Loucy (cell line): ENCODE measurements around the gene SPIRE2.
"Not testable (repeated sequence)": the region's sequence is repeated elsewhere in the genome, so short reads cannot be mapped to it uniquely, and the experiment has no call there.

ENCODE experiments used
- H2AFZ ChIP-seq: fragments of 200-600 bp; sonication (generic); 2 replicates; pipeline ENCODE4 v1.6.0; 2016; ENCODE audit warnings: antibody characterized with exemption, mild to moderate bottlenecking, low read length, moderate library complexity
- H3F3A ChIP-seq: fragments of 200-600 bp; 2 replicates; pipeline ENCODE4 v1.6.0; 2016; ENCODE audit warnings: antibody characterized with exemption, low read depth, mild to moderate bottlenecking
- H3K27me3 ChIP-seq: fragments of 200-600 bp; sonication (generic); 2 replicates; pipeline ENCODE4 v1.6.1; 2014; ENCODE audit warnings: low read length, mild to moderate bottlenecking; ENCODE audit not compliant: insufficient read depth, poor library complexity, severe bottlenecking
- H3K36me3 ChIP-seq: fragments of 200-600 bp; sonication (generic); 2 replicates; pipeline ENCODE4 v1.6.1; 2016; ENCODE audit warnings: low read length; ENCODE audit not compliant: insufficient read depth
- H3K4me1 ChIP-seq: fragments of 200-600 bp; sonication (generic); 2 replicates; pipeline ENCODE4 v1.5.1; 2014; ENCODE audit warnings: low read length, mild to moderate bottlenecking; ENCODE audit not compliant: insufficient read depth, poor library complexity, severe bottlenecking
- H3K4me2 ChIP-seq: fragments of 200-600 bp; sonication (generic); 2 replicates; pipeline ENCODE4 v1.6.0; 2014; ENCODE audit warnings: antibody characterized with exemption, low read length, low read depth, mild to moderate bottlenecking; ENCODE audit not compliant: poor library complexity, severe bottlenecking
- H3K4me3 ChIP-seq: fragments of 200-600 bp; sonication (generic); 2 replicates; pipeline ENCODE4 v1.5.1; 2014; ENCODE audit warnings: low read length, mild to moderate bottlenecking, mixed read lengths; ENCODE audit not compliant: poor library complexity, severe bottlenecking
- H3K79me2 ChIP-seq: fragments of 200-600 bp; sonication (generic); 2 replicates; pipeline ENCODE4 v1.6.1; 2014; ENCODE audit warnings: low read length; ENCODE audit not compliant: insufficient read depth
- H3K9ac ChIP-seq: fragments of 200-600 bp; sonication (generic); 2 replicates; pipeline ENCODE4 v1.6.0; 2014; ENCODE audit warnings: mild to moderate bottlenecking, low read depth, low read length, moderate library complexity; ENCODE audit not compliant: poor library complexity, severe bottlenecking
- H3K9me2 ChIP-seq: fragments of 200-600 bp; sonication (generic); replicated peaks from 2 replicates; pipeline ENCODE4 v1.6.1; 2016; ENCODE audit warnings: low read depth, low read length, mixed read lengths
- H3K9me3 ChIP-seq: fragments of 200-600 bp; sonication (generic); 2 replicates; pipeline ENCODE4 v1.6.1; 2014; ENCODE audit warnings: mild to moderate bottlenecking, antibody characterized with exemption, low read length, low read depth; ENCODE audit not compliant: insufficient read depth
- H4K20me1 ChIP-seq: fragments of 200-600 bp; sonication (generic); 2 replicates; pipeline ENCODE4 v1.6.0; 2014; ENCODE audit warnings: antibody characterized with exemption, low read length, mild to moderate bottlenecking; ENCODE audit not compliant: insufficient read depth, poor library complexity, severe bottlenecking
- EZH2phosphoT487 ChIP-seq: fragments of 200-600 bp; IDR thresholded peaks from 2 replicates; pipeline ENCODE4 v1.6.1; 2018; ENCODE audit warnings: antibody characterized with exemption, mild to moderate bottlenecking, moderate library complexity, borderline replicate concordance
- TF ChIP-seq, protein P1 (sequence below): fragments of 200-600 bp; sonication (generic); conservative IDR thresholded peaks from 2 replicates; pipeline ENCODE4 v1.5.1; 2014; ENCODE audit warnings: mild to moderate bottlenecking, antibody characterized with exemption, low read length

The SPIRE2 gene

DNA sequence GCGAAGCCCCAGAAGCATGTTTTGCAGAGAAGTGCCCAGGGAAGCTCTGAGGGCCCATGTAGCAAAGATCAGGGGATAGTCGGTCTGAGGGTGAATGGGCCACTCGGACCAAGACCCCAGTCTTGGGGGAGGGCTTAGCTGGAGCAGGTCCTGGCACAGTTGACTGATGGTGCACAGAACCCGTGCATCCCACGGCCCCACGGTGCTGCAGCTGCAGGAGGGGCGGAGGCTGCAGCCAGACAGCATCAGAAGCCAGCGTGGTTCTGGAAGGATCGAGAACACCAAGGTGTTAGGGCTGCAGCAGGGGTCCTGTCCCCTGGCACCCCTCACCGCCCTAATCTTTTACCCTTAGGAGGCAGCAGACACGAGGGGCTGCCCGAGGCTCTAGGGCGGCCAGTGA, 83.9 kb downstream of the SPIRE2 start:
- no peaks in the 10 kb centered on the region for H3K79me2 ChIP-seq
- H4K20me1 ChIP-seq = no peaks in the 10 kb centered on the region
- H3K9me2 ChIP-seq = no peaks in the 10 kb centered on the region
- no peaks in the 10 kb centered on the region for H3K4me1 ChIP-seq
- no peaks in the 10 kb centered on the region for H3K36me3 ChIP-seq
- no peak overlapping the region for H3K9ac ChIP-seq
- no peaks in the 10 kb centered on the region for H3F3A ChIP-seq
- H3K4me2 ChIP-seq = no peak overlapping the region
- no peak for TF ChIP-seq EZH2phosphoT487
- TF ChIP-seq, protein P1, sequence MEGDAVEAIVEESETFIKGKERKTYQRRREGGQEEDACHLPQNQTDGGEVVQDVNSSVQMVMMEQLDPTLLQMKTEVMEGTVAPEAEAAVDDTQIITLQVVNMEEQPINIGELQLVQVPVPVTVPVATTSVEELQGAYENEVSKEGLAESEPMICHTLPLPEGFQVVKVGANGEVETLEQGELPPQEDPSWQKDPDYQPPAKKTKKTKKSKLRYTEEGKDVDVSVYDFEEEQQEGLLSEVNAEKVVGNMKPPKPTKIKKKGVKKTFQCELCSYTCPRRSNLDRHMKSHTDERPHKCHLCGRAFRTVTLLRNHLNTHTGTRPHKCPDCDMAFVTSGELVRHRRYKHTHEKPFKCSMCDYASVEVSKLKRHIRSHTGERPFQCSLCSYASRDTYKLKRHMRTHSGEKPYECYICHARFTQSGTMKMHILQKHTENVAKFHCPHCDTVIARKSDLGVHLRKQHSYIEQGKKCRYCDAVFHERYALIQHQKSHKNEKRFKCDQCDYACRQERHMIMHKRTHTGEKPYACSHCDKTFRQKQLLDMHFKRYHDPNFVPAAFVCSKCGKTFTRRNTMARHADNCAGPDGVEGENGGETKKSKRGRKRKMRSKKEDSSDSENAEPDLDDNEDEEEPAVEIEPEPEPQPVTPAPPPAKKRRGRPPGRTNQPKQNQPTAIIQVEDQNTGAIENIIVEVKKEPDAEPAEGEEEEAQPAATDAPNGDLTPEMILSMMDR = no peak
- H3K4me3 ChIP-seq = no peak overlapping the region
- H2AFZ ChIP-seq = no peak overlapping the region
- no peaks in the 10 kb centered on the region for H3K27me3 ChIP-seq
- no peaks in the 10 kb centered on the region for H3K9me3 ChIP-seq

DNA sequence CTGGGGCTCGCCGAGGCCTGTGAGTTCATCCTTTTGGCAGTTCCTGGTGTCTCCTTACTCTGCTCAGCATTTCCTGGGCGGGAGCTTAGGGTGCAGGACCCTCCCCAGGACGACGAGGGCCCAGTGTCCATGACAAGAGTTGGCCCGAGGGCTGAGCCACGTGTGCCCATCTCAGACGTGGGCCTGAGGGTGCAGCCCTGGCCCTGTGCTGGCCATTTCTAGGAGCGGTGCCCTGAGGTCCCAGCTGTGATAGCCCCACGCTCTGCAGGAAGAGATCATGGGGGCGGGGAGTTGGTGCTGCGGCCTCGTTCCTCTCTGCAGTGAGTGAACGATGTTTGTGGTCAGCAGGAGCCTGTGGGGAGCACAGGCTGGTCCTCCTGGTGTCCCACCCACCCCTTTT, 84.4 kb downstream of the SPIRE2 start:
- H3K9ac ChIP-seq = no peak overlapping the region
- TF ChIP-seq EZH2phosphoT487 = no peak
- TF ChIP-seq, protein P1 = no peak
- no peak overlapping the region for H3K4me2 ChIP-seq
- no peaks in the 10 kb centered on the region for H3K79me2 ChIP-seq
- H4K20me1 ChIP-seq = no peaks in the 10 kb centered on the region
- no peaks in the 10 kb centered on the region for H3K36me3 ChIP-seq
- H3K27me3 ChIP-seq = no peaks in the 10 kb centered on the region
- no peaks in the 10 kb centered on the region for H3F3A ChIP-seq
- H3K9me2 ChIP-seq = no peaks in the 10 kb centered on the region
- no peaks in the 10 kb centered on the region for H3K9me3 ChIP-seq
- H3K4me3 ChIP-seq = no peak overlapping the region
- H3K4me1 ChIP-seq = peaks cover 4% of the 10 kb centered on the region
- no peak overlapping the region for H2AFZ ChIP-seq

DNA sequence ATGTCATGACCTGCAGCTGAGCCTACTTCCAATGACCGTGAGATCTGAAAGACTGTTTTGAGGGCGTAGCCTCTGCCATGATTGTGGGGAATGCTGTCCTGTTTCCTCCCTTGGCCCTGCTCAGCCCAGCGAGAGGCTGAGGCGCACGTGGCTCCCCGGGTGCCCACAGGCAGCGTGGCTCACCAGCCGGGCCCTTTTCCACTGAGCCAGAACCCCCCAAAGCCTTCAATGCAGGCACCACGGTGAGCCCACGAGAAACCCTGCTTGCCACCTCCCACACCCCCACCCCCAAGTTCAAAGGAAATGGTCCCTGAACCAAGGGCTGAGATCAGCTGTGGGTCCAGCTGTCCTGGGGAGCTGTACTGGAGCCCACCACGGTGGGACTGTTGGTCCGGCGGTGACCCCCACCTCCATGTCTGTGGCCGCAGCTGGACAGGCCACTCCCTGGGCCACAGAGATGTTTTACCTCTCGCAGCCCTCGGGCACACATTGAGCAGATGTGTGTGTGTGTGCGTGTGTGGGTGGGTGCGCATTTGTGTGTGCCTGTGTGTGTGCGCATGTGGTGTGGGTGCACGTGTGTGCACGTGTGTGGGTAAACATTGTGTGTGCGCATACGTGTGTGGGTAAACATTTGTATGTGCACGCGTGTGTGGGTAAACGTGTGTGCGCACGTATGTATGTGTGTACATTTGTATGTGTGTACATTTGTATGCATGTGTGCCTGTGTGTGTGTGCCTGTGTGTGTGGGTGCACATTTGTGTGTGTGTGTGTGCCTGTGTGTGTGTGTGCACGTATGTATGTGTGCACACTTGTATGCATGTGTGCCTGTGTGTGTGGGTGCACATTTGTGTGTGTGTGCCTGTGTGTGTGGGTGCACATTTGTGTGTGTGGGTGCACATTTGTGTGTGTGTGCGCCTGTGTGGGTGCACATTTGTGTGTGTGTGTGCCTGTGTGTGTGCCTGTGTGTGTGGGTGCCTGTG, 85.4 kb downstream of the SPIRE2 start:
- H3K79me2 ChIP-seq = no peaks in the 10 kb centered on the region
- H3K9ac ChIP-seq = no peak overlapping the region
- H3K4me2 ChIP-seq = no peak overlapping the region
- peaks cover 10% of the 10 kb centered on the region for H3K4me1 ChIP-seq
- H2AFZ ChIP-seq = no peak overlapping the region
- no peaks in the 10 kb centered on the region for H4K20me1 ChIP-seq
- no peak overlapping the region for H3K4me3 ChIP-seq
- TF ChIP-seq, protein P1 = no peak
- TF ChIP-seq EZH2phosphoT487 = no peak
- H3K27me3 ChIP-seq = no peaks in the 10 kb centered on the region
- no peaks in the 10 kb centered on the region for H3F3A ChIP-seq
- no peaks in the 10 kb centered on the region for H3K9me2 ChIP-seq
- H3K36me3 ChIP-seq = no peaks in the 10 kb centered on the region
- H3K9me3 ChIP-seq = no peaks in the 10 kb centered on the region

DNA sequence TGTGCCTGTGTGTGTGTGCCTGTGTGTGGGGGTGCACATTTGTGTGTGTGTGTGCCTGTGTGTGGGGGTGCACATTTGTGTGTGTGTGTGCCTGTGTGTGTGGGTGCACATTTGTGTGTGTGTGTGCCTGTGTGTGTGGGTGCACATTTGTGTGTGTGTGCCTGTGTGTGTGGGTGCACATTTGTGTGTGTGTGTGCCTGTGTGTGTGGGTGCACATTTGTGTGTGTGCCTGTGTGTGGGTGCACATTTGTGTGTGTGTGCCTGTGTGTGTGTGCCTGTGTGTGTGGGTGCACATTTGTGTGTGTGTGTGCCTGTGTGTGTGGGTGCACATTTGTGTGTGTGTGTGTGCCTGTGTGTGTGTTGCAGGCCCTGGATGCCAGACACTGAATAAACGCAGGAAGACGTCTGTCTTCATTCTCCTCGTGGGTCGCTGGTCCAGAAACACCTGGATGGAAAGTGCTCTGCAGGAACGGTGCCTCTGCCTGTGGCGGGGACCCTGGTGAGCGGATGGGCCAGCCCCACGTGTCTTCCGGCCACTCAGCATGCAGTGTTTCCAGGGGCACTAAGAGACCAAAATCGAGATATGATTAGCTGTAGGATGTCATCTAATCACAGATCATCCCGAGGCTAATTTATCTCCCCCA, 86.5 kb downstream of the SPIRE2 start:
- not testable (repeated sequence) for H3K4me3 ChIP-seq, H4K20me1 ChIP-seq, H3K79me2 ChIP-seq

More for the DNA sequence above, 86.5 kb downstream of the SPIRE2 start:
- H3K27me3 ChIP-seq, H3K9me3 ChIP-seq, H3F3A ChIP-seq, H3K36me3 ChIP-seq, H3K9me2 ChIP-seq, H3K4me2 ChIP-seq, H3K9ac ChIP-seq, H2AFZ ChIP-seq: not testable (repeated sequence)
- H3K4me1 ChIP-seq = peaks cover 20% of the 10 kb centered on the region
